HPDE6-E6E7 (cell line): ENCODE results near the gene DLL3.

Source experiments
- DNase-seq: peaks from one replicate; pipeline ENCODE4 v3.0.0; 2011; ENCODE audit warnings: missing footprints; ENCODE audit errors: extremely low spot score

Gene DLL3

DNA sequence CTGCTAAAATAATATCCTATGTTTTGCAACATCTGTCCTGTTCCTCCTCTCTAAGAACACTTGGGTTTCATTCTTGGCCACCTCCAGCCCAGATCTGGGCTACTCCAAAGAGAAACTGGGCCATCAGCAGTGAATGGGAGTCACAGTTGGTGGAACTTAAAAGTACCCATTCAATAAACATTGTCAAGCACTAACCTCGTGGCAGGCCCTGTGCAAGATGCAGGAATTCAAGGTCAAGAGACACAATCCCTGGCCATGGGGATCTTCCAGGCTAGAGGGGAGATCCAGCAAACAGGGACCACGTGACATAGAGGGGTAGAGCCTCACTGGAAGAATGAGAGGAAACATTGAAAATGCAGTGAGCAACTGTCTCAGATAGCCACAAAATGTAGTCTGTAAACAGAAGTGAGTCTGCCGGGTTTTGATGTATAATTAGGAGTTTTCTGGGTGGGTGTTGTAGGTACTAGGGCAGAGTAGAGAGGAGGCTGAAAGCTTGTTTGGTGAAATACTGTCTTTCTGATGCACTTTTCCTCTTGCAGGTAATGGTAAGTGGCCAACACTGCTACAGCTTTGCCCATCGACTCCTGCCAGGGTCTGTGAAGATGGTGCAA, 56.1 kb downstream of the DLL3 start:
- DNase-seq = no peak

DNA sequence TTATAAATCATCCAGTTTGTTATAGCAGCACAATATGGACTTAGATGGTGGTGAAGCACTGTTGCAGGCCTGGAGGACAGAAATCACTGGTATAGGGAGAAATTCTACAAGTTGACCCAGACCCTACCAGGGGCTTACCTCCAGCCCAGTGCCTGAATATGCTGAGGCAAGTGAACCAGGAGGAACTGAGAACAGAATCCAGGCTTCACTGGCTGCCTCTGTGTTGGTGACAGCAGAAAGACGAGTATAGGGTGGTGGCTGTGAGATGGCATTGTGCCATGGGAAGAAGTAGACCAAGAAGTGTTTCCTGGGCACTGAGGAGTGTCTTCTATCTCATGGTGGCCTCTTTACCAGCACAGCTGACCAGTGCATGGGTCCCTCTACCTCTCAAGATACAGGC, 57.1 kb downstream of the DLL3 start:
- no peak for DNase-seq
